Gastrocnemius medialis (tissue), 4 donors: Measurements from ENCODE around the gene UBA3. TPM values are rescaled to one million over a fixed set of nuclear protein-coding genes. Genes with fewer than 3 reads are reported as not detected.

Experiments
- ATAC-seq, 2 donors: fragments of 150-250 bp; one replicate each; pipeline ENCODE4 v1.9.1; 2016
- DNase-seq, 2 donors: peaks; one replicate each; pipeline ENCODE4 v3.0.0-alpha.2; 2019
- H3K27ac ChIP-seq, 4 donors: fragments of 200-600 bp; sonication (generic); 1 replicate in 1 of 4; 2 replicates in 3 of 4; pipeline ENCODE4 v1.5.1; 2016 to 2018; ENCODE audit warnings: mild to moderate bottlenecking in 2 of 4, moderate library complexity in 1 of 4
- H3K27me3 ChIP-seq, 3 donors: fragments of 200-600 bp; sonication (generic) in 2 of 3; 1 replicate in 1 of 3; 2 replicates in 2 of 3; pipeline versions ENCODE4 v1.5.1 to v1.6.0; 2016 to 2019; ENCODE audit warnings: mild to moderate bottlenecking in 1 of 3, moderate library complexity in 1 of 3
- H3K36me3 ChIP-seq, 2 donors: fragments of 200-600 bp; sonication (generic) in 1 of 2; one replicate each; pipeline ENCODE4 v1.5.1; 2017 to 2018
- H3K4me1 ChIP-seq, 2 donors: fragments of 200-600 bp; sonication (generic) in 1 of 2; one replicate each; pipeline ENCODE4 v1.5.1; 2016 to 2017; ENCODE audit warnings: mild to moderate bottlenecking in 2 of 2
- H3K4me3 ChIP-seq, 4 donors: fragments of 200-600 bp; sonication (generic) in 3 of 4; 1 replicate in 1 of 4; 2 replicates in 3 of 4; pipeline ENCODE4 v1.5.1; 2016 to 2019; ENCODE audit warnings: mild to moderate bottlenecking in 2 of 4
- H3K9me3 ChIP-seq, 3 donors: fragments of 200-600 bp; sonication (generic) in 2 of 3; 1 replicate in 1 of 3; 2 replicates in 2 of 3; pipeline ENCODE4 v1.5.1; 2016 to 2019
- POLR2A ChIP-seq, 2 donors: fragments of 450-650 bp; IDR thresholded peaks; one replicate each; pipeline ENCODE4 v1.6.1; 2017; ENCODE audit warnings: antibody characterized with exemption in 2 of 2, mild to moderate bottlenecking in 2 of 2, moderate library complexity in 2 of 2
- in situ Hi-C, 4 donors: fragments of 200-750 bp; cut with MboI; loops; one replicate each; pipeline versions ENCODE4 v1.15.0 to v1.8.0; 2017; ENCODE audit warnings: low sequenced_read_pairs in 4 of 4
- intact Hi-C: fragments of 100-400 bp; cut with DNase I; formaldehyde crosslinking; loops from one replicate; pipeline ENCODE4 v1.15.1; 2023; ENCODE audit warnings: low total_unique reads
- total RNA-seq, 4 donors: library from RNA; depleted of rRNA; stranded (reverse); fragments of >200 nt; gene quantifications; one replicate each; pipeline versions ENCODE4 v1.1.0 to v1.2.3, GENCODE V29; 2016
- TF ChIP-seq, protein P1 (sequence below), 5 experiments: fragments of 450-650 bp in 3 of 5; fragments of 200-600 bp in 2 of 5; sonication (generic) in 2 of 5; IDR thresholded peaks in 4 of 5; conservative IDR thresholded peaks in 1 of 5; 1 replicate in 4 of 5; 2 replicates in 1 of 5; pipeline ENCODE4 v1.5.1; 2016 to 2019; ENCODE audit warnings: antibody characterized with exemption in 5 of 5, mild to moderate bottlenecking in 3 of 5, moderate library complexity in 3 of 5

The UBA3 gene
- total RNA-seq, 4 donors from 2014 or later, result 29.3 to 42.2 (median 36.0) TPM

DNA sequence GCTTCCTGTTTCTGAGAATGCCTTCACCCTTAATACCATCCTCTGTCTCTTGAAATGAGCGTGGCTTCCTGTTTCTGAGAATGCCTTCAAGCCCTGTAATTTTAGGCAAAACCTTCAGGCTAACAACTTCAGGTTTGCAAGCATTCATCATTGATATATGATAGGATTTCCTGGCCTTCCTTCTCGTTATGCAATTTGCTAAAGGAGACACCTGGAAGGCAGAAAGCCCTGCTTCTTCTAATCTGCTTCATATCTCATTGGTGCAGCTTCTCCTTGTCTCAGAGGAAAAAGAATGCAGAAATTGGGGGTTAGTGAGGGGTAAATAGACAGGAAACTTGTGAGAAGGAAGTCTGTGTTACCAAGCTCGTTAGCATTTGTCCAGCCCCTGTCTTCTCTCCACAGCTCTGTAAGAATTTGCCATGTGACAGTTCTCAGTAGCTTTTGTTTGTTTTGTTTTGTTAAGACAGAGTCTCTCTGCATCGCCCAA, 11.9 kb upstream of the UBA3 start:
- TF ChIP-seq, protein P1, sequence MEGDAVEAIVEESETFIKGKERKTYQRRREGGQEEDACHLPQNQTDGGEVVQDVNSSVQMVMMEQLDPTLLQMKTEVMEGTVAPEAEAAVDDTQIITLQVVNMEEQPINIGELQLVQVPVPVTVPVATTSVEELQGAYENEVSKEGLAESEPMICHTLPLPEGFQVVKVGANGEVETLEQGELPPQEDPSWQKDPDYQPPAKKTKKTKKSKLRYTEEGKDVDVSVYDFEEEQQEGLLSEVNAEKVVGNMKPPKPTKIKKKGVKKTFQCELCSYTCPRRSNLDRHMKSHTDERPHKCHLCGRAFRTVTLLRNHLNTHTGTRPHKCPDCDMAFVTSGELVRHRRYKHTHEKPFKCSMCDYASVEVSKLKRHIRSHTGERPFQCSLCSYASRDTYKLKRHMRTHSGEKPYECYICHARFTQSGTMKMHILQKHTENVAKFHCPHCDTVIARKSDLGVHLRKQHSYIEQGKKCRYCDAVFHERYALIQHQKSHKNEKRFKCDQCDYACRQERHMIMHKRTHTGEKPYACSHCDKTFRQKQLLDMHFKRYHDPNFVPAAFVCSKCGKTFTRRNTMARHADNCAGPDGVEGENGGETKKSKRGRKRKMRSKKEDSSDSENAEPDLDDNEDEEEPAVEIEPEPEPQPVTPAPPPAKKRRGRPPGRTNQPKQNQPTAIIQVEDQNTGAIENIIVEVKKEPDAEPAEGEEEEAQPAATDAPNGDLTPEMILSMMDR (IDR thresholded peaks at IDR 0.05 in 4 of 5, conservative IDR thresholded peaks at IDR 0.05 in 1 of 5), result no peak
- no peak for TF ChIP-seq POLR2A (IDR thresholded peaks at IDR 0.05)
- no peaks in the 10 kb centered on the region for H3K9me3 ChIP-seq
- H3K4me1 ChIP-seq, result peaks cover 95 to 99% of the 10 kb centered on the region in 2 donors
- DNase-seq (no peak), ATAC-seq (no peak)
- no peaks in the 10 kb centered on the region for H3K27me3 ChIP-seq
- H3K4me3 ChIP-seq, result peak overlapping the region in 1 of 4 donors; percentile 0
- H3K27ac ChIP-seq, result peak overlapping the region; percentile 95 to 99 (median 97)
- intact Hi-C loops, result no loop called here
- H3K36me3 ChIP-seq, result no peaks in the 10 kb centered on the region
- in situ Hi-C loops, result no loop called here

DNA sequence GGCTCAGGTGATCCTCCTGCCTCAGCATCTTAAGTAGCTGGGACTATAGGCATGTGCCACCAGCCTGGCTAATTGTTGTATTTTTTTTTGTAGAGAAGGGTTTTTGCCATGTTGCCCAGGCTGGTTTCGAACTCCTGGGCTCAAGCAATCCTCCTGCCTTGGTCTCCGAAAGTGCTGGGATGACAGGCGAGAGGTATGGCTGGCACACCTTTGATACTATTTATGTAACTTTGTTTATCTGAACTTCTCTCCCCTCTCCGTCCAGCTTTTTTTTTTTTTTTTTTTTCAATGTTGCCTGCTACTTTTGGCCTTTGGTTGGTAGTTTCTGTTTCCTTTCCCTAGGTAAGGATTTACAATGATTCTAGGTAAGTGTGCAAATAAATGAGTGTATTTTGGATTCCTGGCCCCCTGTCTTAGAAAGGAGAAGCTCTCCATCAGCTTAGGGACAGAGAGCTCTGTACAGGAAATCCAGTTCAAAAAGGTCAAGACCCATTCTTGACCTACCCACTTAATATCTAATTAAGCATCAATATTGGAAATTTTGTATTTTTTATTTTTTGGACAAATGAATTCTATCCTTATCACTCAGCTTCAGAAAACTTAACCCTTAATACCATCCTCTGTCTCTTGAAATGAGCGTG, 11.3 kb upstream of the UBA3 start:
- H3K27ac ChIP-seq, result peak overlapping the region; percentile 95 to 99 (median 97)
- H3K4me1 ChIP-seq, result peaks cover 95 to 99% of the 10 kb centered on the region in 2 donors
- no peaks in the 10 kb centered on the region for H3K36me3 ChIP-seq
- ATAC-seq (no peak), DNase-seq (no peak)
- in situ Hi-C loops (no loop called here), intact Hi-C loops (no loop called here)
- H3K27me3 ChIP-seq, result no peaks in the 10 kb centered on the region
- no peak overlapping the region for H3K4me3 ChIP-seq
- TF ChIP-seq POLR2A (IDR thresholded peaks at IDR 0.05), result no peak
- TF ChIP-seq, protein P1 (IDR thresholded peaks at IDR 0.05 in 4 of 5, conservative IDR thresholded peaks at IDR 0.05 in 1 of 5), result no peak
- no peaks in the 10 kb centered on the region for H3K9me3 ChIP-seq

- peaks cover 84 to 87% of the 10 kb centered on the region in 2 donors for H3K4me1 ChIP-seq
- no peak for TF ChIP-seq POLR2A (IDR thresholded peaks at IDR 0.05)
- TF ChIP-seq, protein P1 (IDR thresholded peaks at IDR 0.05 in 4 of 5, conservative IDR thresholded peaks at IDR 0.05 in 1 of 5), result no peak
- H3K27me3 ChIP-seq, result no peaks in the 10 kb centered on the region
- ATAC-seq (no peak), DNase-seq (no peak)
- in situ Hi-C loops, result no loop called here
- no peaks in the 10 kb centered on the region for H3K36me3 ChIP-seq
- peak overlapping the region; percentile 95 to 99 (median 97) for H3K27ac ChIP-seq
- H3K9me3 ChIP-seq, result no peaks in the 10 kb centered on the region
- no peak overlapping the region for H3K4me3 ChIP-seq
- intact Hi-C loops, result no loop called here
These were observed 9.9 kb upstream of the UBA3 start for GRCh38 chr3:69090021-69090420.

DNA sequence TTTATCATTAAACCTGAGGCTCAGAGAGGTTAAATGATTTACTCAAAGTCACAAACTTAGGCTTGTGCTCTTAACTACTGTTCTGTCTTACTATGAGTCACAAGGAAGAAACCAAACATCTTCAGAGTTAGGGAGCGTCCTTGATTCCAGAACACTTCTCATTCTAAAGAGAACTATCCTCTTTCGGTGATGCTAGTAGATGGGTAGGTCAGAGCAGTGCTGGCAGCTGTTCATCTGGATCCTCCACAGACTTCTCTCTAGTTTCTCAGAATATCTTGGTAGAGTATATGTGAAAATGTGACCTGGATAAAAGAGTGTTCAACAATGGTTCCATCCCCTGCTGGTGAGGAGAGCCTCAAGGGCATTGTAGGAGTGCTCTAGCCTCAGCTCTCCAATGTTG, 7.9 kb upstream of the UBA3 start:
- H3K27ac ChIP-seq, result peak overlapping the region; percentile 95 to 99 (median 97)
- DNase-seq (no peak), ATAC-seq (no peak)
- H3K9me3 ChIP-seq, result no peaks in the 10 kb centered on the region
- no peaks in the 10 kb centered on the region for H3K36me3 ChIP-seq
- in situ Hi-C loops, result no loop called here
- intact Hi-C loops, result no loop called here
- H3K27me3 ChIP-seq, result no peaks in the 10 kb centered on the region
- TF ChIP-seq, protein P1 (IDR thresholded peaks at IDR 0.05 in 4 of 5, conservative IDR thresholded peaks at IDR 0.05 in 1 of 5), result no peak
- no peak for TF ChIP-seq POLR2A (IDR thresholded peaks at IDR 0.05)
- H3K4me3 ChIP-seq, result peak overlapping the region in 2 of 4 donors; percentile 86 to 97
- H3K4me1 ChIP-seq, result peaks cover 79 to 81% of the 10 kb centered on the region in 2 donors
